ENCODE results near the gene NFKBIB.
"Not testable (repeated sequence)": the region's sequence is repeated elsewhere in the genome, so short reads cannot be mapped to it uniquely, and the experiment has no call there.

NFKBIB gene

GRCh38 chr19:38931521-38931793 is 31.7 kb downstream of the NFKBIB start:
- DNase-seq, result no peak

- peak; percentile 7 for DNase-seq
Measured at GRCh38 chr19:38932425-38933179, 32.8 kb downstream of the NFKBIB start.

- no peak for DNase-seq
Measured at GRCh38 chr19:38933544-38933943, 33.8 kb downstream of the NFKBIB start.

- no peak for DNase-seq
Measured at GRCh38 chr19:38939957-38940356, 40.2 kb downstream of the NFKBIB start.

GRCh38 chr19:38941466-38941865 is 41.7 kb downstream of the NFKBIB start:
- not testable (repeated sequence) for DNase-seq

GRCh38 chr19:38941979-38942378 is 42.2 kb downstream of the NFKBIB start:
- no peak for DNase-seq

- DNase-seq, result no peak
Measured at GRCh38 chr19:38942471-38943181, 42.9 kb downstream of the NFKBIB start.

GRCh38 chr19:38944981-38945506 is 45.3 kb downstream of the NFKBIB start:
- DNase-seq, result no peak

GRCh38 chr19:38945562-38946228 is 45.9 kb downstream of the NFKBIB start:
- no peak for DNase-seq

GRCh38 chr19:38946229-38947010 is 46.7 kb downstream of the NFKBIB start:
- no peak for DNase-seq

GRCh38 chr19:38949580-38950367 is 50.0 kb downstream of the NFKBIB start:
- DNase-seq, result peak; percentile 15

GRCh38 chr19:38951187-38951586 is 51.4 kb downstream of the NFKBIB start:
- no peak for DNase-seq

- peak; percentile 24 for DNase-seq
Measured at GRCh38 chr19:38952395-38953165, 52.8 kb downstream of the NFKBIB start.

GRCh38 chr19:38953677-38954076 is 53.9 kb downstream of the NFKBIB start:
- no peak for DNase-seq

- no peak for DNase-seq
Measured at GRCh38 chr19:38956264-38956663, 56.5 kb downstream of the NFKBIB start.

- no peak for DNase-seq
Measured at GRCh38 chr19:38958301-38958700, 58.5 kb downstream of the NFKBIB start.

All from GDM1 (cell line).